GM12878 (cell line): ENCODE data around the gene SFPQ. TPM values are rescaled to one million over a fixed set of nuclear protein-coding genes. Genes with fewer than 3 reads are reported as not detected.

Source experiments
- ATAC-seq: fragments of 200-7000 bp; cut with Tn5 transposase; 3 replicates; pipeline ENCODE4 v1.9.1; 2020; ENCODE audit warnings: mild to moderate bottlenecking, moderate library complexity
- BruUV-seq: library from RNA; stranded (reverse); fragments of 400-500 nt; replicated peaks from 2 replicates; lab custom pipeline; 2021; lab: Mats Ljungman, UMichigan
- CTCF ChIA-PET: fragments of 300-600 bp; sonication (Branson Sonifier 250); formaldehyde crosslinking; extraction: SDS; loops from one replicate; lab custom pipeline; 2021; ENCODE audit warnings: inconsistent platforms; lab: Yijun Ruan, JAX
- POLR2A ChIA-PET: fragments of 350-600 bp; formaldehyde crosslinking; extraction: SDS; loops from one replicate; lab custom pipeline; 2021; ENCODE audit warnings: inconsistent platforms; lab: Charles Lee
- RAD21 ChIA-PET: fragments of 300-600 bp; sonication (Branson Sonifier 250); formaldehyde crosslinking; loops from one replicate; lab custom pipeline; 2023; ENCODE audit warnings: antibody characterized with exemption; ENCODE audit not compliant: unreplicated experiment; lab: Charles Lee
- SMC1A ChIA-PET: fragments of 300-600 bp; sonication (Branson Sonifier 250); formaldehyde crosslinking; loops from one replicate; lab custom pipeline; 2023; ENCODE audit not compliant: unreplicated experiment, uncharacterized antibody; lab: Charles Lee
- DNase-seq: peaks from one replicate; pipeline ENCODE4 v3.0.0-alpha.2; 2011; ENCODE audit warnings: low read depth, low spot score
- FAIRE-seq: peaks from 3 replicates; lab custom pipeline; 2011; peaks lifted over from hg19 to GRCh38; lab: Jason Lieb, UNC
- H2AFZ ChIP-seq: 2 replicates; pipeline ENCODE4 v1.6.0; 2011; ENCODE audit warnings: low read depth, low read length, control low read depth; ENCODE audit not compliant: control insufficient read depth
- H3K27ac ChIP-seq: 2 replicates; pipeline ENCODE4 v1.5.1; 2011; ENCODE audit warnings: control low read depth; ENCODE audit not compliant: control insufficient read depth, insufficient read depth
- H3K27me3 ChIP-seq, 2 experiments: replicated peaks in 1 of 2; 2 replicates each; pipeline versions ENCODE4 v1.6.0 to v1.6.1; 2011; ENCODE audit warnings: low read length in 1 of 2; ENCODE audit not compliant: control insufficient read depth in 2 of 2, insufficient read depth in 2 of 2
- H3K36me3 ChIP-seq, 2 experiments: 2 replicates each; pipeline ENCODE4 v1.5.1; 2011; ENCODE audit warnings: low read length in 1 of 2; ENCODE audit not compliant: control insufficient read depth in 2 of 2, insufficient read depth in 2 of 2
- H3K4me1 ChIP-seq: 2 replicates; pipeline ENCODE4 v1.6.1; 2011; ENCODE audit warnings: mild to moderate bottlenecking, low read length, moderate library complexity, mixed read lengths; ENCODE audit not compliant: control insufficient read depth, insufficient read depth
- H3K4me2 ChIP-seq: 2 replicates; pipeline ENCODE4 v1.6.0; 2011; ENCODE audit warnings: control low read depth; ENCODE audit not compliant: control insufficient read depth, insufficient read depth
- H3K4me3 ChIP-seq: fragments of 200-600 bp; sonication (generic); 2 replicates; pipeline ENCODE4 v1.5.1; 2016
- H3K79me2 ChIP-seq: 2 replicates; pipeline ENCODE4 v1.6.0; 2011; ENCODE audit warnings: low read length; ENCODE audit not compliant: control insufficient read depth, insufficient read depth
- H3K9ac ChIP-seq: 2 replicates; pipeline ENCODE4 v1.8.0; 2011; ENCODE audit warnings: low read length, control low read depth, mixed read lengths; ENCODE audit not compliant: control insufficient read depth, insufficient read depth
- H3K9me3 ChIP-seq: replicated peaks from 3 replicates; pipeline ENCODE4 v1.5.1; 2011; ENCODE audit warnings: mild to moderate bottlenecking, low read length; ENCODE audit not compliant: control insufficient read depth, insufficient read depth
- H4K20me1 ChIP-seq: 2 replicates; pipeline ENCODE4 v1.6.0; 2011; ENCODE audit not compliant: control insufficient read depth, insufficient read depth
- CHD4 ChIP-seq: fragments of 200-600 bp; sonication (generic); IDR thresholded peaks from 2 replicates; pipeline ENCODE4 v1.6.1; 2016; ENCODE audit warnings: mild to moderate bottlenecking
- EGR1 ChIP-seq, 2 experiments: IDR thresholded peaks; 1 replicate in 1 of 2; 2 replicates in 1 of 2; pipeline ENCODE4 v1.6.1; 2011 to 2012; ENCODE audit warnings: low read depth in 2 of 2, low read length in 2 of 2, borderline replicate concordance in 1 of 2, mild to moderate bottlenecking in 1 of 2, moderate library complexity in 1 of 2
- FOXK2 ChIP-seq: fragments of 450-650 bp; IDR thresholded peaks from 2 replicates; pipeline ENCODE4 v1.6.1; 2017; ENCODE audit warnings: mild to moderate bottlenecking, moderate library complexity
- GABPA ChIP-seq: IDR thresholded peaks from 2 replicates; pipeline ENCODE4 v1.6.1; 2014; ENCODE audit warnings: antibody characterized with exemption, low read depth, mild to moderate bottlenecking, inconsistent platforms
- MTA3 ChIP-seq: IDR thresholded peaks from 2 replicates; pipeline ENCODE4 v1.6.1; 2012; ENCODE audit warnings: low read length, inconsistent platforms, borderline replicate concordance
- PML ChIP-seq: IDR thresholded peaks from 2 replicates; pipeline ENCODE4 v1.6.1; 2012; ENCODE audit warnings: low read length, inconsistent platforms
- POLR2AphosphoS5 ChIP-seq: IDR thresholded peaks from 2 replicates; pipeline ENCODE4 v1.6.1; 2011; ENCODE audit warnings: mild to moderate bottlenecking, low read length, inconsistent platforms
- RELA ChIP-seq: fragments of 450-650 bp; IDR thresholded peaks from 2 replicates; pipeline ENCODE4 v1.8.0; 2014; ENCODE audit warnings: borderline replicate concordance; ENCODE audit not compliant: partially characterized antibody
- RFX5 ChIP-seq: IDR thresholded peaks from 2 replicates; pipeline ENCODE4 v1.6.1; 2011; ENCODE audit warnings: low read depth, low read length, improper control_type of control experiment
- SIN3A ChIP-seq: IDR thresholded peaks from 2 replicates; pipeline ENCODE4 v1.6.1; 2012; ENCODE audit warnings: low read depth, low read length, improper control_type of control experiment
- SP1 ChIP-seq: IDR thresholded peaks from one replicate; pipeline ENCODE4 v1.6.1; 2011; ENCODE audit warnings: low read depth, low read length
- USF2 ChIP-seq: IDR thresholded peaks from 2 replicates; pipeline ENCODE4 v1.6.1; 2011; ENCODE audit warnings: low read depth, low read length, improper control_type of control experiment, borderline replicate concordance
- YY1 ChIP-seq: IDR thresholded peaks from 2 replicates; pipeline ENCODE4 v1.6.1; 2011; ENCODE audit warnings: low read depth, mild to moderate bottlenecking, low read length
- ZBTB33 ChIP-seq: fragments of 450-650 bp; IDR thresholded peaks from 2 replicates; pipeline ENCODE4 v1.6.1; 2017; ENCODE audit warnings: mild to moderate bottlenecking
- ZNF592 ChIP-seq: fragments of 450-650 bp; IDR thresholded peaks from 2 replicates; pipeline ENCODE4 v1.6.1; 2017; ENCODE audit warnings: mild to moderate bottlenecking, moderate library complexity
- ZZZ3 ChIP-seq: IDR thresholded peaks from 2 replicates; pipeline ENCODE4 v1.6.1; 2011; ENCODE audit warnings: low read depth; ENCODE audit not compliant: control insufficient read depth, insufficient read length
- WGBS: methylation state at CpG from one replicate; pipeline ENCODE4 v1.1.6; 2016; ENCODE audit warnings: low lambda C conversion rate; ENCODE audit not compliant: insufficient replicate concordance, insufficient coverage; ENCODE audit errors: missing lambda C conversion rate; 5-methylcytosine and 5-hydroxymethylcytosine counted together
- in situ Hi-C: fragments of 300-500 bp; cut with MboI; formaldehyde crosslinking; loops from 9 replicates; pipeline ENCODE4 v1.14.3; 2018; ENCODE audit warnings: mixed read lengths
- intact Hi-C: fragments of 100-400 bp; cut with micrococcal nuclease; formaldehyde crosslinking; loops from one replicate; pipeline ENCODE4 v1.14.2; 2022; ENCODE audit not compliant: unreplicated experiment
- polyA plus RNA-seq, 11 experiments: library from polyadenylated mRNA; depleted of rRNA in 4 of 11; unstranded in 6 of 11; stranded (reverse) in 5 of 11; fragments of >200 nt; fragmentation: Nextera tagmentation in 4 of 11; fragmentation: Illumina TruSeq in 1 of 11; extraction: Ambion mirVana in 4 of 11; extraction: Trizol in 1 of 11; gene quantifications; 1 replicate in 1 of 11; 2 replicates in 10 of 11; pipeline versions ENCODE4 v1.2.1 to v1.2.3, GENCODE V29; 2011 to 2016; ENCODE audit warnings: inconsistent platforms in 2 of 11, missing spikeins in 2 of 11, low read depth in 1 of 11
- total RNA-seq, 4 experiments: library from RNA; depleted of rRNA in 3 of 4; stranded (reverse); fragments of >200 nt in 3 of 4; fragmentation: Illumina TruSeq in 1 of 4; extraction: Trizol in 1 of 4; gene quantifications; 2 replicates each; pipeline versions ENCODE4 v1.2.1 to v1.2.3, GENCODE V29; 2013 to 2021

Gene SFPQ
- total and polyA plus RNA-seq, 10 of the 15 experiments (the other 5 are each of a cell fraction or from before 2014, with no cell fraction given) = 78.5 to 559 (median 199) TPM

- no peak for TF ChIP-seq ZBTB33
- no peak for TF ChIP-seq MTA3
- no peak for TF ChIP-seq SIN3A
- TF ChIP-seq ZZZ3 = no peak
These were observed 17.6 kb upstream of the SFPQ start (continued) for GRCh38 chr1:35210321-35211119.

GRCh38 chr1:35203295-35203694 is 10.3 kb upstream of the SFPQ start:
- no TSS peak for BruUV-seq
- Histone ChIP-seq H3K9ac (no peak overlapping the region), H3K79me2 (no peaks in the 10 kb centered on the region), H3K4me3 (no peak overlapping the region), H3K27me3 (no peaks in the 10 kb centered on the region), H4K20me1 (no peaks in the 10 kb centered on the region), H3K9me3 (no peaks in the 10 kb centered on the region), H3K4me1 (no peaks in the 10 kb centered on the region), H3K36me3 (no peaks in the 10 kb centered on the region), H3K27ac (no peak overlapping the region), H2AFZ (no peak overlapping the region), H3K4me2 (no peak overlapping the region)
- intact Hi-C loops (loop anchor here (10.0 kb wide), 2 partner anchors 222 to 342 kb away; no protein-coding TSS in a partner anchor), in situ Hi-C loops (no loop called here)
- CTCF ChIA-PET = interaction anchor here (1.6 to 2.7 kb wide), 5 partner anchors 64 to 365 kb away, joined by 4 to 49 read pairs (median 18); partner anchors contain the start of gene ZMYM4
- no peak for DNase-seq
- SMC1A ChIA-PET = interaction anchor here (0.7 to 2.7 kb wide), 4 partner anchors 17 to 241 kb away, joined by 3 to 32 read pairs (median 6); no protein-coding TSS in a partner anchor
- WGBS = 37% methylated on average over 1 of the region's 1 CpG
- RAD21 ChIA-PET = no interaction called here
- FAIRE-seq = no peak
- ATAC-seq = no peak
- POLR2A ChIA-PET = interaction anchor here (0.6 kb wide), 1 partner anchor 1615 kb away, joined by 3 read pairs; no protein-coding TSS in a partner anchor
- TF ChIP-seq PML = no peak
- no peak for TF ChIP-seq USF2
- TF ChIP-seq RELA = no peak
- TF ChIP-seq GABPA = no peak
- TF ChIP-seq FOXK2 = no peak
- no peak for TF ChIP-seq EGR1 (IDR thresholded peaks at IDR 0.05; ENCODE audit: borderline replicate concordance in 1 of 2, low read depth in 2 of 2, low read length in 2 of 2)
- no peak for TF ChIP-seq CHD4
- TF ChIP-seq ZZZ3 = no peak
- no peak for TF ChIP-seq RFX5
- no peak for TF ChIP-seq SP1
- TF ChIP-seq ZNF592 = no peak
- no peak for TF ChIP-seq POLR2AphosphoS5
- TF ChIP-seq YY1 = no peak
